NCI-H2196 (cell line): ENCODE measurements around the gene SLC25A2.
"Not testable (repeated sequence)": the region's sequence is repeated elsewhere in the genome, so short reads cannot be mapped to it uniquely, and the experiment has no call there.

Experiments
- DNase-seq: peaks from one replicate; lab custom pipeline; 2025; ENCODE audit not compliant: unreplicated experiment; lab: John Stamatoyannopoulos, UW

SLC25A2 gene

GRCh38 chr5:141303756-141304155, at the start of gene SLC25A2:
TSS of gene SLC25A2 (minus strand) at chr5:141304049. CDS start at chr5:141303865, 184 bp downstream.
- DNase-seq: no peak

DNA sequence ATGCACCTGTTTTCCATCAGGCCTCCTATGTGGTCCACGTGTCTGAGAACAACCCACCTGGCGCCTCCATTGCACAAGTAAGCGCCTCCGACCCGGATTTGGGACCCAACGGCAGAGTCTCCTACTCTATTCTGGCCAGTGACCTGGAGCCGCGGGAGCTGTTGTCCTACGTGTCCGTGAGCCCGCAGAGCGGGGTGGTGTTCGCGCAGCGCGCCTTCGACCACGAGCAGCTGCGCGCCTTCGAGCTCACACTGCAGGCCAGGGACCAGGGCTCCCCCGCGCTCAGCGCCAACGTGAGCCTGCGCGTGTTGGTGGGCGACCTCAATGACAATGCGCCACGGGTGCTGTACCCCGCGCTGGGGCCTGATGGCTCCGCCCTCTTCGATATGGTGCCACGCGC, 47.7 kb upstream of the SLC25A2 start:
- DNase-seq: no peak

DNA sequence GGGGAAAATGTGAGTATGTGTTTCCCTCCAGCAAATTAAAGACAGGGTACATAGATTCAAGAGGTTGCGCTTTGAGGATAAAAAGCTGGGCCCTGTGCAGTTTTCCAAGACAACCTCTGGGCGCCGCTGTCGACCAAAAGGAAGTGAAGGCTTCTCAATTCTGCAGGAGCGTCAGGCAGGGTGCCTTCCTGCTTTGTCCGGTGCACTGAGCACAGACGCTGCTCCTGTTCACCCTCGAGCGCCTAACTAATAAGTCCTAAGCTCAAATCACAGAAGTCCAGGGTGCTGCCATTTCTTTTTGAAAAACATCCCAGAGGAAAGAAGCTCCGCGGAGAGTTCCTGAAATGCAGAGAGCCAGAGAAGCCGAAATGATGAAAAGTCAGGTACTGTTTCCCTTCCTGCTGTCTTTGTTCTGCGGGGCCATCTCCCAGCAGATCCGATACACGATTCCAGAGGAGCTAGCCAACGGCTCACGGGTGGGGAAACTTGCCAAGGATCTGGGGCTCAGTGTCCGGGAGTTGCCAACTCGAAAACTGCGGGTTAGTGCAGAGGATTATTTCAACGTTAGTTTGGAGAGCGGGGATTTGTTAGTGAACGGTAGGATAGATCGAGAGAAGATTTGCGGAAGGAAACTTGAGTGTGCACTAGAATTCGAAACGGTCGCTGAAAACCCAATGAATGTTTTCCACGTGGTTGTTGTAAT, 46.2 kb upstream of the SLC25A2 start, which contains the start of gene PCDHGB1:
Gene PCDHGB1 (plus strand): TSS at position 183 of the 703 bp plus-strand sequence. CDS start 162 bp downstream, at position 345.
- no peak for DNase-seq

DNA sequence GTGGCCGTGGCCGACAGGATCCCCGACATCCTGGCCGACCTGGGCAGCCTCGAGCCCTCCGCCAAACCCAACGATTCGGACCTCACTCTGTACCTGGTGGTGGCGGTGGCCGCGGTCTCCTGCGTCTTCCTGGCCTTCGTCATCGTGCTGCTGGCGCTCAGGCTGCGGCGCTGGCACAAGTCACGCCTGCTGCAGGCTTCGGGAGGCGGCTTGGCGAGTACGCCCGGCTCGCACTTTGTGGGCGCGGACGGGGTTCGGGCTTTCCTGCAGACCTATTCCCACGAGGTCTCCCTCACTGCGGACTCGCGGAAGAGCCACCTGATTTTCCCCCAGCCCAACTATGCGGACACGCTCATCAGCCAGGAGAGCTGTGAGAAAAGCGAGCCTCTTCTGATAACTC, 42.2 kb upstream of the SLC25A2 start:
- DNase-seq: not testable (repeated sequence)

DNA sequence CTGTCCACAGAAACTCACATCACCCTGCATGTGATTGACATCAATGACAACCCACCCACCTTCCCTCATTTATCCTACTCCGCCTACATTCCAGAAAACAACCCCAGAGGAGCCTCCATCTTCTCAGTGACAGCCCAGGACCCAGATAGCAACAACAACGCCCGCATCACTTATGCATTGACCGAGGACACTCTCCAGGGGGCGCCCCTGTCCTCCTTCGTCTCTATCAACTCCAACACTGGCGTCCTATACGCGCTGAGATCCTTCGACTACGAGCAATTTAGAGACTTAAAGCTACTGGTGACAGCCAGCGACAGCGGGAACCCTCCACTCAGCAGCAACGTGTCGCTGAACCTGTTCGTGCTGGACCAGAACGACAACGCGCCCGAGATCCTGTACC, 41.5 kb upstream of the SLC25A2 start:
- no peak for DNase-seq

GRCh38 chr5:141343953-141344463, 40.2 kb upstream of the SLC25A2 start:
- no peak for DNase-seq

GRCh38 chr5:141343242-141343952, 39.5 kb upstream of the SLC25A2 start, which contains the start of gene PCDHGA3:
TSS of gene PCDHGA3 (plus strand) at chr5:141343829. CDS start at chr5:141344034, 205 bp downstream.
- DNase-seq: no peak

DNA sequence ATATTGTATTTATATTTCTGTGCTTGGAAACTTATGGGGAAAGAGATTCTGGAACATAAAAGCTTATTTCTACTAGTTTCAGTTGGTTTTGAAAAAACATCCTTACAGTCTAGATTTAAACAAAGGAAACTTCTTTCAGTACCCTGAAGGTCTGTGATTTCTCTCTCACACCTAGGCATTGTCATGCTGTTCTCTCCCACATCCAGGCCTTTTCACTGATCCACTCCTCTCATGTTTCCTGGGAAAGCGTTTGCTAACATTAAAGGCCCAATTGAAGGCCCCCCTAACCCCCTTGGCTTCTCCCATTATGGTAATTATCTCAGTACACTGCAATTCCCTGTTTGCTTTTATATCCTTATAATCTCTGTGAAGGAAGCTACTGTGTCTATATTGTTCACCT, 38.9 kb upstream of the SLC25A2 start:
- no peak for DNase-seq

- DNase-seq: not testable (repeated sequence)
These were observed 37.0 kb upstream of the SLC25A2 start for GRCh38 chr5:141340781-141341354.

DNA sequence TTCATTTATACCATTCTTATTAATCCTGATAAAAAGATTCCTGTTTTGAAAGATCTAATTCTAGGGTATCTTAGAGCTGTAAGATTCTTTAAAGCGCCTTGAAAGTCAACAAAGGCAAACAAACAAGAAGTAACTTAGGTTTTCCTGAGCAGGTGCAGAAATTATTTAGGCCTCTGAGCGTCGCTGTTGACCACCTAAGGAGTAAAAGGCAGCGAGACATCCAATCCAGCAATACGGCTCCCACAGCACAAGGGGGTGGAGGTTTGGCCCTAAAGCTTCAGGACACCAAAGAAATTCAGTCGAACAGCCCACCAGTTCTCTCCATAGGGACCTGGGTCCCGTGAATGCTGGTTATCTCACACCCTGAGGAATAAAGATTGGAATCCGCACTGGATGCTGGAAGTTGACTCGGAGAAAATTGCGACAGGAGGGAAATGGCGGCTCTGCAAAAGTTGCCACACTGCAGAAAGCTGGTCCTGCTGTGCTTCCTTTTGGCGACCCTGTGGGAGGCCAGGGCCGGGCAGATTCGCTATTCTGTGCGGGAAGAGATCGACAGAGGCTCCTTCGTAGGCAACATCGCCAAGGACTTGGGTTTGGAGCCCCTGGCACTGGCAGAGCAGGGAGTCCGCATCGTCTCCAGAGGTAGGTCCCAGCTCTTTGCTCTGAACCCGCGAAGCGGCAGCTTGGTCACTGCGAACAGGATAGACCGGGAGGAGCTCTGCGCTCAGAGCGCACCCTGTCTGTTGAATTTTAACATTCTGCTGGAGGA, 34.9 kb upstream of the SLC25A2 start, which contains the start of gene PCDHGA2:
Gene PCDHGA2 (plus strand): TSS at position 223 of the 769 bp plus-strand sequence.
- no peak for DNase-seq

GRCh38 chr5:141332571-141332970, 28.7 kb upstream of the SLC25A2 start:
- not testable (repeated sequence) for DNase-seq

DNA sequence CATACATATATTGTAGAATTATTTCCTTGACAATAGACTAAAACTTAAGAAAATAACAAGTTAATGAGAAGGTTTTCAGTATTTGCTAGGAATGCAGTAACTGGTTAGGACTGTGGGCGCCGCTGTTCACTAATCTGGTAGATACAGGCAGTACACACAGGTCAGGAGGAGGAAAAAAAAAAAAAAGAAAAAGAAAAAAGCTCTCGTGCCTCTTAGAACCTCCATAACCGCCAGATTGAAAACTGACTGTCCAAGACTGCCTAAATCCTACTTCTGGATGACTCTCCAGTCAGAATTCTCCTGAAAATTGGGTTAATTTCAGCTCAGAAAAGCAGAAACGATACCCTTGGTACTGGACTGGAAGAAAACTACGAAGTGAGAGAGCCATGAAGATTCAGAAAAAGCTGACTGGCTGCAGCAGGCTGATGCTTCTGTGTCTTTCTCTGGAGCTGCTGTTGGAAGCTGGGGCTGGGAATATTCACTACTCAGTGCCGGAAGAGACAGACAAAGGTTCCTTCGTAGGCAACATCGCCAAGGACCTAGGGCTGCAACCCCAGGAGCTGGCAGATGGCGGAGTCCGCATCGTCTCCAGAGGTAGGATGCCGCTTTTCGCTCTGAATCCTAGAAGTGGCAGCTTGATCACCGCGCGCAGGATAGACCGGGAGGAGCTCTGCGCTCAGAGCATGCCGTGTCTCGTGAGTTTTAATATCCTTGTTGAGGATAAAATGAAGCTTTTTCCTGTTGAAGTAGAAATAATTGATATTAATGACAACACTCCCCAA, 26.6 kb upstream of the SLC25A2 start, which contains the start of gene PCDHGA1:
Gene PCDHGA1 (plus strand): TSS at position 216 of the 782 bp plus-strand sequence.
- no peak for DNase-seq

DNA sequence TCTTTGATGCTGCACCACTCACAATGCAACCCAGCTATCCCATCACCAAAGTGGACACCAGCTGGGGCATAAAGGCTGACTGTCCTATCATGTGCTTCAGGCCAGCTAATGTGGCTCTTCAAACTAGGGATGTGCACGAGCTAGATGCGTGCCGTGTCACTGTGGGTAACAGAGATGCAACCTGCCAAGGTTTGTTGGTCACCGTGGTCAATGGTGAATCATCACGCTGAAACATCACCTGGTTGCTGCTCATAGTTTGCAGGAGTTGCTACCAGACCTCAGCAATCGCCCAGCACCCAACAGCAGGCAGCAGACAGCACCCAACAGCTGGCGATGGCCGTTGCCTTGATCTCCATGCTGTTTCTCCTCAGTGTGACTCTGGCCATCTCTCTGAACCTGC, 24.4 kb upstream of the SLC25A2 start:
- DNase-seq: no peak

DNA sequence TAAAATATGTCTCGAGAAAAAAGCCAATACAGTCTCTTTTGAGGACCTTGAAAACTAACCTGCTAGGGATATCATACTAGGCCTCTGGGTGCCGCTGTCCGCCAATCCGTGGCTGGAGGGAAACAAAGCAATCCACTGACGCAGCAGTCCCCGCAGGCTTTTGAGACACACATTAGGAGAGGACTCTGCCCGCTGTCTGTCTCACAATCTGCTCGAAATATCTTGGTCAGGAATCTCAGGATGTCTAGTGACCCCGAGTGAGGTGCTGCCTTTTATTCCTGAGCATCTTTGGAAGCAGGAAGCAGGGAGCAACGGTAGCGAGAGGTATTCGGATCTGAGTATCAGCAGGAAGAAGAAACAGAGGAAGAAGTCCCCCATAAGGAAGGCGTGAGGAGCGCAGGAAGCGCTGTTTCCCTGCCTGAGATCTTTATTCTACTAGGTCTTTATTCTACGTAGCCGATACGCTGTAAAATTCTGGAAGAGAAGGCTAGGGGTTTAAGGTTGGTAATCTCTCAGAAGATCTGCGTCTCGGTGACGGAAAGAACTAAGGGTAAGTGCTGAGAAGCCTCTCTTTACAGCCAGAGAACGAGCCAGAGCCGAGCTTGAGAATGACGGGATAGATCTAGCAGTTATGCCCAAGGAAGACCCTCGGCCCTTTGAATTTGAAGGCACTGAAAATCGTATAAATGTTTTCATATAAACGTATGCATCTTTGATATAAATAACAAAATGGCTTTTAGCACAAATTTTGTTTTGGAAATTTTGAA, 22.4 kb upstream of the SLC25A2 start:
- DNase-seq: no peak

GRCh38 chr5:141322261-141322660, 18.4 kb upstream of the SLC25A2 start:
- no peak for DNase-seq

DNA sequence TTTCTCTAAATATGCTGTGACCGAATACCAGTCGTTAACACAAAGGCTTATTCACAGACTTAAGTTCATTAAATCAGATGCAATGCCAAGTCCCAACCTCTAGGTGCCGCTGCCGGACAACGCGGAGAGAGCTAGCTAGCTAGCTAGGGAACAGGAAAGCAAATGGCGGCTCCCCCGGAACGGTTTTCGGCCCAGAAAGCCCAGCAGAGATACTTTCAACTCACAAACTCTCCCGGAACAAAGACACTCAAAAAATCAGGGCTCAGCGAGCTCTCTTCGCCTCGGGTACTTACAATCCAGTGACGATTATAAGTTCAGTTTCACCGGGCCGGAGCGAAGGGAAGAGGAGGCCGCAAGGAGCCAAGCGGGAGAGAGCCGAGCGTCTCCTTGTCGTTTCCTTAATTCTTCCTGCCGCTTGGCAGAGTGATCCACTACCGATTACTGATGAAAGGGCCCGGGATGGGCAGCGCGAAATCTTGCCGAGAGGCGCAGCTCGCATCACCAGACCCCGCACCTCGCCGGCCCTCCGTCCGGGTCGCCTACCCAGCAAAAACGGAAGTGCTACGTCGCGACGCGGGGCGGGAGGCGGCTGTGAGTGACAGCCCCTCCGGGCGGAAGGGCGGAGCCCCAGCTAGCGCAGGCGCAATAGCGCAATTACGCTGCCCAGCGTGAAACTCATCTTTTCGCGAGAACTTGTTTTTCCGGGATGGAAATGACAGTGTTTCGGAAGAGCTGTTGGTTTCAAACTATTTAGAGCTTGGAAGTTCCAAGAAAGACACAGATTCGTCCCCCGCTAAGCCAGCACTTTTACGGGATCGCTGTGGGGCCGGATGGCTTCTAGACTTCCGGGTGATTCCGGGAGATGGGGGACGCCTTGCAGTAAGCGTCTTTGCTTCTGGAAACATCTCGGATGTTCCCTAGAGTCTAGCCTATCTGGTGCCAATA, 16.6 kb upstream of the SLC25A2 start, which contains the start of gene TAF7:
Gene TAF7 (minus strand): TSS at position 560 of the 945 bp plus-strand sequence. CDS start 740 bp downstream, outside the sequence.
- peak; percentile 93 for DNase-seq

DNA sequence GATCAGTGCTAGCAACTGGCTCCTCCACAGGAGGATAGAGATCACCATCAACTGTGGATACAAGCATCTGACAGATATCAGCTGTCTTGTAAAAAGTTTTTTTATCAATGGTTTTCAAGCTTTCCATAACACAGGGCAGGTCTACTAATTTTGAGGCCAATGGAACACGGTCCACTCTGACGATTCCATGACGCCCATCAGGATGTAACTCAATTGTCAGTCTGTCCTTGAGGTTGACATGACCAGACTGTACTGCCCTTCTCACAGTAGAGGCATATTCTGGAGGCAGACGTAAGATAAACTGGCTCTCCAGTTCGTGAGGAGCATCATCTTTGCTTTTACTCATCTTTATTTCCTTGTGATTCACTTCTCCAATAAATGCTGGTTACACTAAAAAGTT, 15.8 kb upstream of the SLC25A2 start:
- DNase-seq: no peak

DNA sequence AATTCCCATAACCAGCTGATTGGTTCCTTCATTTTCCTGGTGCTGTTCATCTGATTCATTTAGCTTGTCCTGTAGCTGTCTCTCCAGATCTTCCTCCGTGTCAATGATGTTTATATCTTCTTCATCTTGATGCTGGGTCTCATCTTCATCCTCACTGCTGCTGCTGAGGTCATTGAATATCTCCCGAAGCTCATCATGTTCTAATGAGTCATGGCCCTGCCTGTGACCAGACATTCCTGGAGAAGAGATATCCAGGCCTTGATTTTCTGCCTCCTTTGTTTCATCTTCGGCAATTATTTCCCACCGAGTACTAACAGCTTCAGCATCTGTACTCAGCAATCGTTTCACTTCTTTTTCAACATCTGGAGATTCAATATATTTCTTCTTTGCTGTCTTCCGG, 15.4 kb upstream of the SLC25A2 start:
- DNase-seq: no peak
